Measurements from ENCODE around the gene AQP6. TPM values are rescaled to one million over a fixed set of nuclear protein-coding genes. Genes with fewer than 3 reads are reported as not detected.
A peak's percentile ranks its signal among the peaks of the same experiment; 100 is the strongest.

AQP6 gene
- total and polyA plus RNA-seq, 2 donors (not counting 1 experiment from before 2014, with no cell fraction given), result 0.17 TPM; not detected in 1

DNA sequence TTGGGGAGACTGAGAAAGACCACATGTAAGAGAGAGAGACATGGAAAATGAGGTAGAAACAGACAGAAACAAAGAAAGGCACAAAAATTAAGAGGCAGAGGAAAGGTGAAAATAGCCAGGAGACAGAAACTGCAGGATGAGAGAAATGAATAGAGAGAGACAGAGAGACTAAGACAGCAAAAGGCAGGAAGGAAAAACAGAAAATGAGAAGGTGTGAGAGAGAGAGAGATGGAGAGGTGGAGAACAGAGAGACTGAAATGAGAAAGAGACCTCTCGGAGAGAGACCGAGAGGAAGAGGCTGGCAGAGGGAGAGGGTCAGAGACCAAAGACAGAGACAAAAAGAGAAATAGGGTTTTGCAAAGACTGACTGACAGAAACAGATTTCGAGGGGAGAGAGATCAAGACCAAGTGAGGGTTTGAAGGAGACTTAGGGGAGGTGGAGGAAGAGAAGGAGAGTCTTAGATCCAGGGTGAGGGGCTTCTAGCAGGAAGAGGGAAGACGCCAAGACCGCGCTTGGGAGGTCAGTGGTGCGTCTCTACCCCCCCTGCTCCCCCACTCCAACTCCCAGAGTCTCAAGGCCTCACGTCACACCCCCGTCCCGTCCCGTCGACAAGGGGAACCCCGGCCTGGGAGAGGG lies 12.2 kb upstream of the AQP6 start:
- no peak for DNase-seq (ENCODE audit: low read depth in 2 of 2)
- H3K4me1 ChIP-seq (ENCODE audit: control insufficient read depth, extremely low read depth, insufficient read depth, low read length), result no peaks in the 10 kb centered on the region
- H3K27me3 ChIP-seq (ENCODE audit: control insufficient read depth, insufficient read depth, low read length), result peaks cover 65% of the 10 kb centered on the region
- H3K36me3 ChIP-seq (ENCODE audit: control insufficient read depth, insufficient read depth, low read length), result no peaks in the 10 kb centered on the region
- no peak overlapping the region for H3K4me2 ChIP-seq (ENCODE audit: extremely low read depth, insufficient read depth, low read length)
- TF ChIP-seq, protein P1, sequence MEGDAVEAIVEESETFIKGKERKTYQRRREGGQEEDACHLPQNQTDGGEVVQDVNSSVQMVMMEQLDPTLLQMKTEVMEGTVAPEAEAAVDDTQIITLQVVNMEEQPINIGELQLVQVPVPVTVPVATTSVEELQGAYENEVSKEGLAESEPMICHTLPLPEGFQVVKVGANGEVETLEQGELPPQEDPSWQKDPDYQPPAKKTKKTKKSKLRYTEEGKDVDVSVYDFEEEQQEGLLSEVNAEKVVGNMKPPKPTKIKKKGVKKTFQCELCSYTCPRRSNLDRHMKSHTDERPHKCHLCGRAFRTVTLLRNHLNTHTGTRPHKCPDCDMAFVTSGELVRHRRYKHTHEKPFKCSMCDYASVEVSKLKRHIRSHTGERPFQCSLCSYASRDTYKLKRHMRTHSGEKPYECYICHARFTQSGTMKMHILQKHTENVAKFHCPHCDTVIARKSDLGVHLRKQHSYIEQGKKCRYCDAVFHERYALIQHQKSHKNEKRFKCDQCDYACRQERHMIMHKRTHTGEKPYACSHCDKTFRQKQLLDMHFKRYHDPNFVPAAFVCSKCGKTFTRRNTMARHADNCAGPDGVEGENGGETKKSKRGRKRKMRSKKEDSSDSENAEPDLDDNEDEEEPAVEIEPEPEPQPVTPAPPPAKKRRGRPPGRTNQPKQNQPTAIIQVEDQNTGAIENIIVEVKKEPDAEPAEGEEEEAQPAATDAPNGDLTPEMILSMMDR (conservative IDR thresholded peaks at IDR 0.05 in 1 of 2, IDR thresholded peaks at IDR 0.05 in 1 of 2; ENCODE audit: low read depth in 1 of 2, low read length in 2 of 2), result no peak
- no peak for TF ChIP-seq EZH2 (IDR thresholded peaks at IDR 0.05; ENCODE audit: low read length, missing control alignments)
- no peak overlapping the region for H3K9ac ChIP-seq (ENCODE audit: insufficient read depth, low read length)
- no peak overlapping the region for H2AFZ ChIP-seq (ENCODE audit: low read length)
- no peaks in the 10 kb centered on the region for H3K79me2 ChIP-seq (ENCODE audit: control insufficient read depth, insufficient read depth, low read length)
- no peak overlapping the region for H3K27ac ChIP-seq (ENCODE audit: insufficient read depth, low read length)
- no peaks in the 10 kb centered on the region for H4K20me1 ChIP-seq (ENCODE audit: control insufficient read depth, extremely low read depth, insufficient read depth, low read length)
- H3K4me3 ChIP-seq (replicated peaks in 1 of 4; ENCODE audit: control extremely low read depth in 1 of 4, insufficient read depth in 1 of 4, low read depth in 3 of 4, low read length in 4 of 4), result no peak overlapping the region
- H3K9me3 ChIP-seq (ENCODE audit: control insufficient read depth, insufficient read depth, low read depth, low read length), result no peaks in the 10 kb centered on the region

DNA sequence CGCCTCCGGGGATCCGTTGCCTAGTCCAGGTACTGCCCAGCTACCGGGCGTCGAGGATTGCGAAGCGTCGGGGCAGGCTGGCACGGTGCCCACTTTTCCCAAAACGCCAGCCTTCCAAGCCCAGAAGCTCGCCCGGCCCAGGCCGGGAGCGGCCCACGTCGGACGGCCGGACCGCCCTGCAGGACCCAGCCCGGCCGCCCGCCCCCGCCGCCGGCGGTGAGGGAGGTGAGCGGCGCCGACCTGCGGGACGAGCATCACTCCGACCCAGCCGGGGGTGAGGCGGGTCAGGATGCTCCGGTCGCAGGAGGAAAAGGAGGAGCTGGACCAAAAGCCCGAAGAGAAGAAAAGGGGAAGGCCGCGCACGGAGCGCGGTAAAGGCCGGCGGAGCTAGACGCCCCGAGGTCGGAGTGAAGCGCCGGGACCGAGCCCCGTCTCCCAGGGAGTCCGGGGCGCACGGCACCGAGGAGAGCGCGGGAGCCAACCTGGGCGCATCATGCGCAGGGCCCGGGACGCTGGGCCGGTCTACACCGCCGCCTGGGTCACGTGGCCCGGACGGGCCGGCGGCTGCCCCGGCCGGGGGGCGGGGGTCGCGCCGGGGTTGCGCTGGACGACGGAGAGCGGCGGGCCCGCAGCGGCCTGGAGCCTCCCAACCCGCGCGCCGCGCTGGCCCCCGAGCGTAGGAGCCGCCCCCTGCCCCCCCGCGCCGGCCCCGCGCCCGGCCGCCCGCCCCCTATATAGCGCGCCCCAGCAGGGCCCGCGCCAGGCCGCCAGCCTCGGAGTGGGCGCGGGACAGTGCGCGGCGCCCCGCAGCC lies 11.4 kb upstream of the AQP6 start, which contains the start of gene AQP5:
AQP5 (plus strand) TSS at position 762 of the 812 bp plus-strand sequence. CDS start 146 bp downstream, outside the sequence.
- Histone ChIP-seq H3K36me3 (ENCODE audit: control insufficient read depth, insufficient read depth, low read length) (no peaks in the 10 kb centered on the region), H3K27me3 (ENCODE audit: control insufficient read depth, insufficient read depth, low read length) (peaks cover 59% of the 10 kb centered on the region), H3K9ac (ENCODE audit: insufficient read depth, low read length) (no peak within 1 kb of the TSS), H3K9me3 (ENCODE audit: control insufficient read depth, insufficient read depth, low read depth, low read length) (no peaks in the 10 kb centered on the region), H2AFZ (ENCODE audit: low read length) (no peak within 1 kb of the TSS), H3K4me3 (replicated peaks in 1 of 4; ENCODE audit: control extremely low read depth in 1 of 4, insufficient read depth in 1 of 4, low read depth in 3 of 4, low read length in 4 of 4) (peak within 1 kb of the TSS in 1 of 4 experiments; percentile 4), H3K4me1 (ENCODE audit: control insufficient read depth, extremely low read depth, insufficient read depth, low read length) (no peaks in the 10 kb centered on the region), H3K27ac (ENCODE audit: insufficient read depth, low read length) (no peak within 1 kb of the TSS), H3K4me2 (ENCODE audit: extremely low read depth, insufficient read depth, low read length) (peak within 1 kb of the TSS; percentile 35), H4K20me1 (ENCODE audit: control insufficient read depth, extremely low read depth, insufficient read depth, low read length) (no peaks in the 10 kb centered on the region), H3K79me2 (ENCODE audit: control insufficient read depth, insufficient read depth, low read length) (no peaks in the 10 kb centered on the region)
- peak; percentile 92 for TF ChIP-seq EZH2 (IDR thresholded peaks at IDR 0.05; ENCODE audit: low read length, missing control alignments)
- TF ChIP-seq, protein P1 (conservative IDR thresholded peaks at IDR 0.05 in 1 of 2, IDR thresholded peaks at IDR 0.05 in 1 of 2; ENCODE audit: low read depth in 1 of 2, low read length in 2 of 2), result no peak
- DNase-seq (ENCODE audit: low read depth in 2 of 2), result no peak

DNA sequence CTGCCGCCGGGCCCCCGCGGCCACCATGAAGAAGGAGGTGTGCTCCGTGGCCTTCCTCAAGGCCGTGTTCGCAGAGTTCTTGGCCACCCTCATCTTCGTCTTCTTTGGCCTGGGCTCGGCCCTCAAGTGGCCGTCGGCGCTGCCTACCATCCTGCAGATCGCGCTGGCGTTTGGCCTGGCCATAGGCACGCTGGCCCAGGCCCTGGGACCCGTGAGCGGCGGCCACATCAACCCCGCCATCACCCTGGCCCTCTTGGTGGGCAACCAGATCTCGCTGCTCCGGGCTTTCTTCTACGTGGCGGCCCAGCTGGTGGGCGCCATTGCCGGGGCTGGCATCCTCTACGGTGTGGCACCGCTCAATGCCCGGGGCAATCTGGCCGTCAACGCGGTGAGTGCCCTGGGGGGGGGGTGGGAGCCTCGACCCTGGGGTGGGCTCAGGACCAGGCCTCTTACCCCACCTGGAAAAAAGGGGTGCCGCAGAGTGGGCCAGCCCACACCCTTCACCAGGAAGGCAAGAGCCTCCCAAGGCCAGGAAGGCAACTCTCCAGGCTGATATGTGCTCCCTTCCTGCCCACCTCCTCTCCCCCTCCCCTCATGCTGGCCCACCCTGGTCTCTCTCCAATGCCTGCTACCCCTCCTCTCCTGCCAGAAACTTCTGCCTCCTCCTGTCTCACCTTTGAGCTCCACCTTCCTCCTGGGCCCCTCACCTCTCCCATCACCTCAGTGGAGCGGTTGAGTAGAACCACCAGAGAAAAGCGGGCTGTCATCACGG lies 10.6 kb upstream of the AQP6 start:
- TF ChIP-seq, protein P1 (conservative IDR thresholded peaks at IDR 0.05 in 1 of 2, IDR thresholded peaks at IDR 0.05 in 1 of 2; ENCODE audit: low read depth in 1 of 2, low read length in 2 of 2), result no peak
- TF ChIP-seq EZH2 (IDR thresholded peaks at IDR 0.05; ENCODE audit: low read length, missing control alignments), result peak; percentile 52
- H4K20me1 ChIP-seq (ENCODE audit: control insufficient read depth, extremely low read depth, insufficient read depth, low read length), result no peaks in the 10 kb centered on the region
- H3K36me3 ChIP-seq (ENCODE audit: control insufficient read depth, insufficient read depth, low read length), result no peaks in the 10 kb centered on the region
- no peaks in the 10 kb centered on the region for H3K79me2 ChIP-seq (ENCODE audit: control insufficient read depth, insufficient read depth, low read length)
- peaks cover 63% of the 10 kb centered on the region for H3K27me3 ChIP-seq (ENCODE audit: control insufficient read depth, insufficient read depth, low read length)
- H2AFZ ChIP-seq (ENCODE audit: low read length), result no peak overlapping the region
- H3K4me1 ChIP-seq (ENCODE audit: control insufficient read depth, extremely low read depth, insufficient read depth, low read length), result peaks cover under 1% of the 10 kb centered on the region
- H3K4me3 ChIP-seq (replicated peaks in 1 of 4; ENCODE audit: control extremely low read depth in 1 of 4, insufficient read depth in 1 of 4, low read depth in 3 of 4, low read length in 4 of 4), result no peak overlapping the region
- H3K27ac ChIP-seq (ENCODE audit: insufficient read depth, low read length), result no peak overlapping the region
- no peak overlapping the region for H3K4me2 ChIP-seq (ENCODE audit: extremely low read depth, insufficient read depth, low read length)
- no peak for DNase-seq (ENCODE audit: low read depth in 2 of 2)
- no peak overlapping the region for H3K9ac ChIP-seq (ENCODE audit: insufficient read depth, low read length)
- no peaks in the 10 kb centered on the region for H3K9me3 ChIP-seq (ENCODE audit: control insufficient read depth, insufficient read depth, low read depth, low read length)

Measured in fibroblast of lung (primary cell).